ENCODE data around the gene ARMC12.
"Not testable (repeated sequence)": the region's sequence is repeated elsewhere in the genome, so short reads cannot be mapped to it uniquely, and the experiment has no call there.

The ARMC12 gene

DNA sequence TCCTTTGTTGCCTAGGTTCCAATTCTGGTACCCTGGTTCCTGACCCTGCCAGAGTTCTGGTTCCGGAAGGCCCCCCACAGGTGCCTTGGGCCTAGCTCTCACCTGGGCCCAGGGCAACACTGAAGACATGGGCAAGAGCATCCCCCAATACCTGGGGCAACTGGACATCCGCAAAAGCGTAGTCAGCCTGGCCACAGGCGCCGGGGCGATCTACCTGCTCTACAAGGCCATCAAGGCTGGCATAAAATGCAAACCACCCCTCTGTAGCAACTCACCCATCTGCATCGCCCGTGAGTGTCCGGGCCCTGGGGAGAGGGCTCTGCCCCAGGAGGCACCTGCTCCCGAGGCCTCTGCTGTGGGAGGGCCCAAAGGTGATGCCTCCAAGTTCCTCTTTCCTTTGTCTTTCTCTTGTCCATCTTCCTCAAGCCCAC, at the start of gene ARMC12:
Gene ARMC12, plus strand, starts transcription at position 51 of the 431 bp plus-strand sequence. Its CDS starts 77 bp downstream, at position 128.
- no peak for DNase-seq

DNA sequence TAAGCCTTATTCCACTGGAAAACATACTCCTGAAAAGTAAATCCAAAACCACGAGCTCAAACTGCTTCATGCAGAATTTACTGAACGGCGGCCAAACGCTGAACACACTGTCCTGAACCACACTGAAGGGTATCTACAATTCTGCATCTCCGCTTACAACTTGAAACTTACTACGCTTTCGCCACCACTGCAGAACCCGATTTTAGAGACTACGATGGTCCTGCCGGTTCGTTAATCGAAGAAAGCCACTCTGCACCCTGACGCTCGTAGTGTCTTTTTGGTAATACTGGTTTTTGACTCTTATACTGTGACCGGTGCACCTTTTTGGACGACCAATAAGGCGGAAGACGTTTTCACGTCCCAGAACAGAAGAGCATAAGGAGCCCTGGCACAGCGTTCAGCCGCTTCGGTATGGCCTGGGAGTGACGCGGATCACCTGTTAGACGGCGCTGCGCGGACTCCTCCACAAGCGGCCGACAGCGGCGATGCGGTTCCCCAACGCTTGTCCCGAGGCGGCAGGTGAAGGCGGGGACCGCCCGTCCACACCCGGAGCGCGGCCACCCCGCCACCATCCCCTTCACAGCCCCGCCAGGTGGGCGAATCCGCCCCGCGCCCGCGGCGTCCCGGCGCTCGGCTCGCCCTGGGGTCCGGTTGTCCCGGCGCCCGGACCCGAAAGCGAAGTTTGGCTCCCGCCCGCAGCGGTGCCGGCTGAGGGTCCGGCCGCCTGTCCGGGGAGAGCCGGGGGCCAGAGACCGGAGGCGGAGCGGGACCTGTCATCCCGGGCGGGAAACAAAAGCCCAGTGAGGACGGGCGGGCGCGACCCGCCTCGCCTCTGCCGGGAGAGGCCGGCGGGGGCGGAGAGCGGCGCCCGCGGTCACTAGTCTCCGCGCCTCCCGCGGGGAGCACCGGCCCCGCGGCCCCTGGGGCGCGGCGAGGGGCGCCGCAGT, 48.9 kb upstream of the ARMC12 start:
- peak; percentile 91 for DNase-seq

DNA sequence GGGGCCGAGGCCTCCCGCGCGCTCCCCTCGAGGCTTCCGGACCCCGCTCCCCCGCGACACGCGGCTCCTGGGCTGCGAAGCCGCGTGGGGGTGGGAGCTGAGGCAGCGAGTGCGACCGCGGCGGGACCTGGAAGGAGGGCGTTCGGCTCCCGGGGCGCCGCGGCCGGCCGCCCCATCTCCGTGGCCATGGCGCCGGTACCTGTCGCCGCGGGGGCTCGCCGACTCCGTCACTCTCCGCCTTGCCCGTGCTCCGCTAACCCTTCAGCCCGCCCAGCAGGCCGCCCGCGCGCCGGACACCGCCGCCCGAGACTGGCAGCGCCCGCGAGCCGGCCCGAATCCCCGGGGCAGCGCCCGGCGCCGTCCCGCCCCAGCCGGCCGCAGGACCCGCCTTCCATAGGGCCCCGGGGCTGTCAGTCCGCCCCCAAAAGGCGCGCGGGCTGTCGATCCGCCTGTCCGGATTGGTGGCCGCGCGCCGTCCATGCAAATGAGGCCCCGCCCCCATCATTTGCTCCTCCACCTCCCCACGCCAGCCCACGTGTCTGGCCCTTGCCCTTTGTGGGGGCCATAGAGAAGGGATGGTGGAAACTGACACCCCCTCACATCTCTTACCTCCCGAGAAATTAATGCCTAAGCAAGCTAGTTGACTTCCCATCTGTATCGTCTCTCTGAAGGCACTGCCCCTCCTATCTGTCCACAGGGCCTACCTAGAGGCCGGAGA, 48.1 kb upstream of the ARMC12 start, which contains the start of gene FKBP5:
Gene FKBP5, minus strand, starts transcription at position 311 of the 718 bp plus-strand sequence. CDS start 46,091 bp downstream, outside the sequence.
- peak; percentile 96 for DNase-seq

DNA sequence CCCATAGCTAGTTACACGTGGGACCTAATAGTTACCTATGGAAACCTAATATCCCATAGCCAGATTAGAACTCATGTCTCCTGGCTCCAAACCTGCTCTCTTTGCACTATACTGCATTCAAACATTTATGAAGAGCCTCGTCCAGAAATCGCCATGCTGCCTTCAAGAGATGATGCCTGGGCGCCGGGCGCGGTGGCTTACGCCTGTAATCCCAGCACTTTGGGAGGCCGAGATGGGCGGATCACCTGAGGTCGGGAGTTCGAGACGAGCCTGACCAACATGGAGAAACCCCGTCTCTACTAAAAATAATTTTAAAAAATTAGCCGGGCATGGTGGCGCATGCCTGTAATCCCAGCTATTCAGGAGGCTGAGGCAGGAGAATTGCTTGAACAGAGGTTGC, 46.8 kb upstream of the ARMC12 start:
- not testable (repeated sequence) for DNase-seq

GRCh38 chr6:35690484-35690883, 46.3 kb upstream of the ARMC12 start:
- no peak for DNase-seq

- no peak for DNase-seq
Measured at GRCh38 chr6:35691027-35691824, 45.6 kb upstream of the ARMC12 start.

GRCh38 chr6:35694462-35694861, 42.4 kb upstream of the ARMC12 start:
- peak; percentile 58 for DNase-seq

DNA sequence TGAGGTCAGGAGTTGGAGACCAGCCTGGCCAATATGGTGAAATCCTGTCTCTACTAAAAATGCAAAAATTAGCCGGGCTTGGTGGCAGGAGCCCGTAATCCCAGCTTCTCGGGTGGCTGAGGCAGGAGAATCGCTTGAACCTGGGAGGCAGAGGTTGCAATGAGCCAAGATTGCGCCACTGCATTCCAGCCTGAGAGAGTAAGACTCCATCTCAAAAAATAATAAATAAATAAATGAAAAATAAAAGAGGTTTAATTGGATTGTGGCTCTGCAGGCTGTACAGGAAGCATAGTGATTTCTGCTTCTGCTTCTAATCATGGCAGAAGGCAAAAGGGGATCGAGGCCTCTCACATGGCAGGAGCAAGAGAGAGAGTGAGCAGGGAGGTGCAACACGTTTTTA, 38.4 kb upstream of the ARMC12 start:
- DNase-seq, result not testable (repeated sequence)

GRCh38 chr6:35698858-35699257, 38.0 kb upstream of the ARMC12 start:
- DNase-seq, result no peak

DNA sequence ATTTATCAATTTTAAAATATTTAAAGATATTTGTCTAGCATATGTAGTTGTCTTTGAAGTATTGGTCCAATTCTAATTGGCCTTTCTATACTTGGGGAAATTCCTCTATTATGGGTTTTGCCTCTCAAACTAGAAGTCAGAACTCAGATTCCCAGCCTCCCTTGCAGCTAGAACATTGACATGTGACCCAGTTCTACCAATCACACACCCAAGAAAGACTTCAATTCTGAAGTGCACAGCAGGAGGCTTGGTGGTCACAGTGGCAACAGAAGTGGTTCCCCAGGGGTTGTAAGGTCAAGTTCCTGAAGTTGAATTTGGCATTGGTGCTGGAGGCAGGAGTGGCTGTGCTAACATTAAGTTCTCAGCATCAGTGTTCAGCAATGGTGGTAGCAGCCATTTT, 33.3 kb upstream of the ARMC12 start:
- peak; percentile 61 for DNase-seq

GRCh38 chr6:35706468-35706867, 30.4 kb upstream of the ARMC12 start:
- peak; percentile 90 for DNase-seq

- DNase-seq, result no peak
Measured at GRCh38 chr6:35707714-35708407, 29.0 kb upstream of the ARMC12 start.

- no peak for DNase-seq
Measured at GRCh38 chr6:35708585-35708984, 28.2 kb upstream of the ARMC12 start.

DNA sequence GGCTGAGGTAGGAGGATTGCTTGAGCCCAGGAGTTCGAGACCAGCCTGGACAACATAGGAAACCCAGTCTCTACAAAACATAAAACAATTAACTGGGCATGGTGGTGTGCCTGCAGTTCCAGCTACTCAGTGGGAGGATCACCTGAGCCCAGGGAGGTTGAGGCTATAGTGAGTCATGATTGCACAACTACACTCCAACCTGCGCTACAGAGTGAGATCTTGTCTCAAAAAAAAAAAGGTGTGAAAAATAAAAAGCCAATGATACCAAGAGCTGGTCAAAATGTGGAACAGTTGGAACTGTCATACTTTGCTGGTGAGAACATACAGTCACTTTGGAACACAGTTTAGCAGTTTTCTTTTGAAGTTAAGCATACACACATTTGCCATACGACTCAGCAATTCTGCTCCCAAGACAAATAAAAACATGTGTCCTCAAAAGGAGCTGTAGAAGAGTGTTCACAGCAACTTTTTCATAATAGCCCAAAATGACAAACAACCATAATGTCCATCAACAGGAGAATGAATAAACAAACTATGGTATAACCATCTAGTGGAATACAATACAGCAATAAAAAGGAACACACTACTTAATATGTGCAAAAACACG, 26.5 kb upstream of the ARMC12 start:
- no peak for DNase-seq

DNA sequence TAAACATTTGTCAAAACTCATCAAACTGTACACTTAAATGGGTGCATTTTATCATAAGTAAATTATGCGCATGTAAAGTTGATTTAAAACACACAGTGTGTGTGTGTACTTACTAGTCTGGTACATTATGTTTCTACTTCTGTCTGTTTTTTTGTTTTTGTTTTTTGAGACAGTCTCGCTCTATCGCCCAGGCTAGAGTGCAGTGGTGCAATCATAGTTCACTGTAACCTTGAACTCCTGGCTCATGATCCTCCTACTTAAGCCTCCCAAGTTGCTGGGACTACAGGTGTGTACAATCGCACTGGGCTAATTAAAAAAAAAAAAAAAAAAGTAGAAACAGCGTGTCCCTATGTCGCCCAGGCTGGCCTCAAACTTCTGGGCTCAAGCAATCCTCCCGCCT, 25.1 kb upstream of the ARMC12 start:
- DNase-seq, result no peak

DNA sequence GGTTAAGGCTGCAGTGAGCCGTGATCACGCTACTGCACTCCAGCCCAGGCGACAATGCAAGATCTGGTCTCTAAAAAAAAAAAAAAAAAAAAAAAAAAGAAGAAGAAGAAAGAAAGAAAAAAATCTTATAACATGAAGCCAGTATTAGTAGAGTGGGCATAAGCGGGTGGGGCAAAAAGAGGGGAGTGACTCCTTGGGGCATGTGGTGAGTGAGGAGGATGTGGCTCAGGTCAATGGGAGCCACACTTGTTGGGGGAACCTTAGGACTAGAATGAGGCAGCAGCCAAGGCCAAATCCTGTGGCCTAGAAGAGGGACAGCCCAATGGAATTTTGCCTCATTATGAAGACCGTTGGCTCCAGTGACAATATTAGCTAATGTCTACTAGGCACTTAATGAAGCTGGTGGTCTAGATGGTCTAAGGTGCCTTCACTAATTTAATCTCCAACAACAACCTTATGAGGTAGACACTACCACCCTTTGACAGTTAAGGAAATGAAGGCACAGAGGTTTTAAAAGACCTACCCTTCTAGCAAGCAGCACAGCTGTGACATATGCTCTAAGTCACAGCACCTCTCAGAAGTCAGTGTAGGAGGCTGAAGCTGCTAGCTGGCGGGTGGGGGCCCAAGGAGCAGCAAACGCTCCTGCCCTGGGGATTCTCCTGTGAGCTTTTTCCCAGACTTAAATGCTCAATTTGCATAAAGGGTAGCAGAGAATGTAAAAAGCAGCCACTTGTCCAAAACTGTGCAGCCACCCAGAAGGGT, 23.6 kb upstream of the ARMC12 start:
- no peak for DNase-seq

DNA sequence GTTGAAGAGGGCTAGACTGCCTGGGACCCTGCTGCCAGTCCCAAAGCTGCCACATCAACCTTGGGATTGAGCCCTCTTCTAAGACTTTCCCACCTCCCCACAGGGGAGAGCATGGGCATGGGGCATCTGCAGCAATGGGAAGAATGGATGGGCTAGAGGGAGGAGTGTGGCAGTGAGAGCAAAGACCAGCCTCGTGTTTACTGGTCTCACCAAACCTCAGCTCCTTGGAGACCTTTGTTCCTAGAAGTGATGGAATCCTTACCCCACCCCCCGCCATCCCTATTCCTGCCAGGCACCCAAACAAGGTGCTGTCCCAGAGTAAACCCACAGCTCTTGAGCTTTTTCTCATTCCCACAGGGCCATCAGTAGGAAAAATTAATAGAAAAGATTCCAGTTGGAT, 20.0 kb upstream of the ARMC12 start:
- DNase-seq, result no peak

GRCh38 chr6:35717449-35718374, 19.1 kb upstream of the ARMC12 start:
- DNase-seq, result no peak

DNA sequence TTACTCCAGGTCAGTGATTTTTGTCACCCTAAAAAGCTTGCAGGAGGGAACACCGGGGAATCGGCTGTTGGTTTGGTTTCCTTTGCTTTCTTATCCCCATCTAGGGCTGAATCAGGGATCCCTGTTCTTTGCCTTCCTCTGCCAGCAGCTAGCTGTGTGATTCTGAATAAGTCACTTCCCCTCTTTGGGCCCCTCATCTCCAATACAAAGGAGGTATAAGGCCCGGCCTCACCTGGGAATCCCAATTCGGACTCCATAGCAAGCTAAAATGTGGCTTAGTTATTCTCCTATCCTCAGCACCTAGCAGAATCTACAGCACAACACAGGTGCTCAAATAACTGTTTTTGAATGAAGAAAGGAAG, 18.5 kb upstream of the ARMC12 start:
- no peak for DNase-seq

DNA sequence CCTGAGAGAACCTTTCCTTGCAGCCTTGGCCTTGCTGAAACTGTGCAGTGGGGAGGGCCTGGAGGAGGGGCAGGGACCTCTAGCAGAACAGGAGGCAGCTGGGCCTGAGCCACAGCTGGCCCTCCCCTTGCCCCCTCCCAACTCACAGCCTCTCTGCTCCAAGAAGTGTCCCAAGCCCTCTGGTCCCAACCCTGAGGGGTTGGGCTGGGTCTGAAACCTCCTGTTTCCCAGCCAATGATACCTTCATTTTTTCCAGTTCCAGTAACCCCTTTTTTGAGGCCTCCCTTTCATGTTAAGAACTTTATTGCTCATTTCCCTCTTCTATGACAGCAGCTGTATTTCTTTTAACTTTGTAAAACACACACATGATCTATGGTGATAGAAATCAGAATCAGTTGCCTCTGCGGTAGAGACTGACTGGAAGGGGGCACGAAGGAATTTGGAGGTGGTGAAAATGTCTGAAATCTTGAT, 17.9 kb upstream of the ARMC12 start:
- DNase-seq, result no peak

All from OCI-M1 (cell line).